ENCODE measurements around the gene PPM1B.

GRCh38 chr2:44237221-44237620 is 68.5 kb downstream of the PPM1B start:
- TF ChIP-seq CTCF (conservative IDR thresholded peaks at IDR 0.05; ENCODE audit: low read depth, low read length): no peak
- TF ChIP-seq EZH2 (IDR thresholded peaks at IDR 0.05; ENCODE audit: borderline replicate concordance, low read depth, low read length, poor library complexity, severe bottlenecking): no peak

Measured in A673 (cell line).